HCT116 (cell line): ENCODE data around the gene E4F1.
"Not testable (repeated sequence)": the region's sequence is repeated elsewhere in the genome, so short reads cannot be mapped to it uniquely, and the experiment has no call there.

Experiments
- CBX3 ChIP-seq: IDR thresholded peaks from 2 replicates; pipeline ENCODE4 v1.6.1; 2012; ENCODE audit warnings: low read depth
- ELF1 ChIP-seq: IDR thresholded peaks from 2 replicates; pipeline ENCODE4 v1.6.1; 2012; ENCODE audit warnings: low read depth, borderline replicate concordance
- EZH2 ChIP-seq: fragments of 200-600 bp; sonication (generic); IDR thresholded peaks from 2 replicates; pipeline ENCODE4 v1.6.1; 2017; ENCODE audit warnings: antibody characterized with exemption, mixed run types
- EZH2phosphoT487 ChIP-seq: fragments of 200-600 bp; IDR thresholded peaks from 2 replicates; pipeline ENCODE4 v1.6.1; 2018; ENCODE audit warnings: antibody characterized with exemption, borderline replicate concordance
- POLR2A ChIP-seq: IDR thresholded peaks from 2 replicates; pipeline ENCODE4 v1.7.0; 2011; ENCODE audit warnings: borderline replicate concordance; ENCODE audit not compliant: insufficient read depth, insufficient read length; ENCODE audit errors: extremely low read depth
- POLR2AphosphoS5 ChIP-seq: IDR thresholded peaks from 2 replicates; pipeline ENCODE4 v1.6.1; 2011; ENCODE audit warnings: mild to moderate bottlenecking, low read depth, low read length, moderate library complexity
- ZNF274 ChIP-seq: fragments of 200-500 bp; sonication (Bioruptor generic); IDR thresholded peaks from 2 replicates; pipeline ENCODE4 v1.6.1; 2014; ENCODE audit warnings: mild to moderate bottlenecking, low read depth, low read length, inconsistent platforms
- TF ChIP-seq, protein P1 (sequence below): IDR thresholded peaks from 2 replicates; pipeline ENCODE4 v1.6.1; 2012
- TF ChIP-seq, protein P2 (sequence below): IDR thresholded peaks from 2 replicates; pipeline ENCODE4 v1.6.1; 2012; ENCODE audit warnings: low read depth
- TF ChIP-seq, protein P3 (sequence below), 3 experiments: fragments of 200-600 bp in 1 of 3; sonication (generic) in 1 of 3; IDR thresholded peaks in 2 of 3; conservative IDR thresholded peaks in 1 of 3; 2 replicates each; pipeline ENCODE4 v1.5.1; 2012 to 2017; ENCODE audit warnings: low read depth in 2 of 3, low read length in 2 of 3, antibody characterized with exemption in 1 of 3, borderline replicate concordance in 1 of 3, control low read depth in 1 of 3, mild to moderate bottlenecking in 1 of 3, mixed read lengths in 1 of 3, mixed run types in 1 of 3, moderate library complexity in 1 of 3; ENCODE audit not compliant: insufficient read depth in 1 of 3
- TF ChIP-seq, protein P4 (sequence below): IDR thresholded peaks from 2 replicates; pipeline ENCODE4 v1.6.1; 2012

DNA sequence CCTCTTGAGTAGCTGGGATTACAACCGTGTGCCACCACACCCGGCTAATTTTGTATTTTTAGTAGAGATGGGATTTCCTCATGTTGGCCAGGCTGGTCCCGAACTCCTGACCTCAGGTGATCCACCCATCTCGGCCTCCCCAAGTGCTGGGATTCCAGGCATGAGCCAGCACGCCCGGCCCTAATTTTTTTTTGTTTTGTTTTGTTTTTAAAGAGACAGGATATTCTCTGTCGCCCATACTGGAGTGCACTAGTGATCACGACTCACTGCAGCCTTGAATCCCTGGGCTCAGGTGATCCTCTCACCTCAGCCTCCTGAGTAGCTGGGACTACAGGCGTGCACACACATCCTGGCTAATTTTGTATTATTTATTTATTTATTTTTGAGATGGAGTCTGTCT is 16.9 kb downstream of the E4F1 start:
- TF ChIP-seq POLR2AphosphoS5, CBX3, EZH2phosphoT487, POLR2A, EZH2, ZNF274, ELF1: not testable (repeated sequence)
- TF ChIP-seq, protein P1, sequence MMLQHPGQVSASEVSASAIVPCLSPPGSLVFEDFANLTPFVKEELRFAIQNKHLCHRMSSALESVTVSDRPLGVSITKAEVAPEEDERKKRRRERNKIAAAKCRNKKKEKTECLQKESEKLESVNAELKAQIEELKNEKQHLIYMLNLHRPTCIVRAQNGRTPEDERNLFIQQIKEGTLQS, result not testable (repeated sequence)
- TF ChIP-seq, protein P2, sequence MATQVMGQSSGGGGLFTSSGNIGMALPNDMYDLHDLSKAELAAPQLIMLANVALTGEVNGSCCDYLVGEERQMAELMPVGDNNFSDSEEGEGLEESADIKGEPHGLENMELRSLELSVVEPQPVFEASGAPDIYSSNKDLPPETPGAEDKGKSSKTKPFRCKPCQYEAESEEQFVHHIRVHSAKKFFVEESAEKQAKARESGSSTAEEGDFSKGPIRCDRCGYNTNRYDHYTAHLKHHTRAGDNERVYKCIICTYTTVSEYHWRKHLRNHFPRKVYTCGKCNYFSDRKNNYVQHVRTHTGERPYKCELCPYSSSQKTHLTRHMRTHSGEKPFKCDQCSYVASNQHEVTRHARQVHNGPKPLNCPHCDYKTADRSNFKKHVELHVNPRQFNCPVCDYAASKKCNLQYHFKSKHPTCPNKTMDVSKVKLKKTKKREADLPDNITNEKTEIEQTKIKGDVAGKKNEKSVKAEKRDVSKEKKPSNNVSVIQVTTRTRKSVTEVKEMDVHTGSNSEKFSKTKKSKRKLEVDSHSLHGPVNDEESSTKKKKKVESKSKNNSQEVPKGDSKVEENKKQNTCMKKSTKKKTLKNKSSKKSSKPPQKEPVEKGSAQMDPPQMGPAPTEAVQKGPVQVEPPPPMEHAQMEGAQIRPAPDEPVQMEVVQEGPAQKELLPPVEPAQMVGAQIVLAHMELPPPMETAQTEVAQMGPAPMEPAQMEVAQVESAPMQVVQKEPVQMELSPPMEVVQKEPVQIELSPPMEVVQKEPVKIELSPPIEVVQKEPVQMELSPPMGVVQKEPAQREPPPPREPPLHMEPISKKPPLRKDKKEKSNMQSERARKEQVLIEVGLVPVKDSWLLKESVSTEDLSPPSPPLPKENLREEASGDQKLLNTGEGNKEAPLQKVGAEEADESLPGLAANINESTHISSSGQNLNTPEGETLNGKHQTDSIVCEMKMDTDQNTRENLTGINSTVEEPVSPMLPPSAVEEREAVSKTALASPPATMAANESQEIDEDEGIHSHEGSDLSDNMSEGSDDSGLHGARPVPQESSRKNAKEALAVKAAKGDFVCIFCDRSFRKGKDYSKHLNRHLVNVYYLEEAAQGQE, result not testable (repeated sequence)
- TF ChIP-seq, protein P3, sequence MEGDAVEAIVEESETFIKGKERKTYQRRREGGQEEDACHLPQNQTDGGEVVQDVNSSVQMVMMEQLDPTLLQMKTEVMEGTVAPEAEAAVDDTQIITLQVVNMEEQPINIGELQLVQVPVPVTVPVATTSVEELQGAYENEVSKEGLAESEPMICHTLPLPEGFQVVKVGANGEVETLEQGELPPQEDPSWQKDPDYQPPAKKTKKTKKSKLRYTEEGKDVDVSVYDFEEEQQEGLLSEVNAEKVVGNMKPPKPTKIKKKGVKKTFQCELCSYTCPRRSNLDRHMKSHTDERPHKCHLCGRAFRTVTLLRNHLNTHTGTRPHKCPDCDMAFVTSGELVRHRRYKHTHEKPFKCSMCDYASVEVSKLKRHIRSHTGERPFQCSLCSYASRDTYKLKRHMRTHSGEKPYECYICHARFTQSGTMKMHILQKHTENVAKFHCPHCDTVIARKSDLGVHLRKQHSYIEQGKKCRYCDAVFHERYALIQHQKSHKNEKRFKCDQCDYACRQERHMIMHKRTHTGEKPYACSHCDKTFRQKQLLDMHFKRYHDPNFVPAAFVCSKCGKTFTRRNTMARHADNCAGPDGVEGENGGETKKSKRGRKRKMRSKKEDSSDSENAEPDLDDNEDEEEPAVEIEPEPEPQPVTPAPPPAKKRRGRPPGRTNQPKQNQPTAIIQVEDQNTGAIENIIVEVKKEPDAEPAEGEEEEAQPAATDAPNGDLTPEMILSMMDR (IDR thresholded peaks at IDR 0.05 in 2 of 3, conservative IDR thresholded peaks at IDR 0.05 in 1 of 3; ENCODE audit: borderline replicate concordance in 1 of 3, insufficient read depth in 1 of 3, low read depth in 2 of 3, low read length in 2 of 3), result not testable (repeated sequence)
- TF ChIP-seq, protein P4, sequence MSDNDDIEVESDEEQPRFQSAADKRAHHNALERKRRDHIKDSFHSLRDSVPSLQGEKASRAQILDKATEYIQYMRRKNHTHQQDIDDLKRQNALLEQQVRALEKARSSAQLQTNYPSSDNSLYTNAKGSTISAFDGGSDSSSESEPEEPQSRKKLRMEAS, result not testable (repeated sequence)
